GM12873 (cell line): Measurements from ENCODE around the gene IL19.

Experiments used
- CTCF ChIP-seq: IDR thresholded peaks from 2 replicates; pipeline ENCODE4 v1.5.1; 2012; ENCODE audit warnings: low read depth, mild to moderate bottlenecking, moderate library complexity, low read length, control low read depth; ENCODE audit not compliant: insufficient read depth; ENCODE audit errors: missing control alignments

IL19 gene

DNA sequence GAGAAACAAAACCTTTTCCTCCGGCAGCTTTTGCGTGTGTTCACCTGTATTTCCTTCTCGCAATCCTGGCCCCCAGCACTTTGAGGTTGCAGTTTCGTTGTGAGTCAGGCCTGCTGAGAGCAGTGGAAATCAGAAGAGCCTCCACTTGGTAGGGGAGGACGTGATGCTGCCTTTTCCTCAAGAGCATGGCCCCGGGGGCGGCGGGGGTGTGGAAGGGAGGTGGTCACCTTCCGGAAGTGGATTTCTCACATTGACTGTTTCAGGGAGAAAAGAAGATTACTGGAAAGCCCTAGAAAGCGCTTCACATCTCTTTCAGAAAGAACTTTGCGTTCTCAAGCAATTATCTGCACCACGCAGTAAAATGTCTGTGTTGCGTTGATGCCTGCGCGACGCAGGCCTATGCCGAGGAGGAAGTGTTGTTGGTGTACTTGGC, 13.9 kb downstream of the IL19 start:
- TF ChIP-seq CTCF = no peak

DNA sequence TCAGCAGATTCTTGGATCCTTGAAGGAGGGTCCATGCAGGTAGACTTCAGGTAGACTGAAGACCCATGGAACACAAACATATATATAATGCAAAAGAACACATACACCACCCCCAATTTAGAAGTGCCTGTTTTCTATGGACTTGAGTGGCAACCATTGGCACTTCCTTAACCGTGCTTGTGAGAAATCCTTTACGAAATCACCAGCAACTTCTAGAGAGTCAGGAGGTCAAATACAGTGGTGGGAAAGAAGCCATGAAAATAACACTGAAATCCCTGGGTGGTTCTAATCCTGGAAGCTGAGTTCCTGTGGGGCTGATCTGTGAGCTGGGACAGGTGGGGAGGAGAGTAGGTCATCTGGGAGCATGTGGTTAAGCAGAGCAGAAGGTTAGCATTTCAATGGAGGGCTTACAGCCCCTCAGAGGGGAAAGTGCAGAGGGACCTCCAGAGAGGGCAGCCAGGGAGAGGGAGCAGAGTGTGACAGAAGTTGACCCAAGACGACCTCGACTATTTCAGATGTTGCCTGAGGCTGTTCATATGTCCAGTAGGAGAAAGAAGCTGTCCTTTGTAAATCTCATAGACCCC, 14.7 kb downstream of the IL19 start:
- no peak for TF ChIP-seq CTCF

DNA sequence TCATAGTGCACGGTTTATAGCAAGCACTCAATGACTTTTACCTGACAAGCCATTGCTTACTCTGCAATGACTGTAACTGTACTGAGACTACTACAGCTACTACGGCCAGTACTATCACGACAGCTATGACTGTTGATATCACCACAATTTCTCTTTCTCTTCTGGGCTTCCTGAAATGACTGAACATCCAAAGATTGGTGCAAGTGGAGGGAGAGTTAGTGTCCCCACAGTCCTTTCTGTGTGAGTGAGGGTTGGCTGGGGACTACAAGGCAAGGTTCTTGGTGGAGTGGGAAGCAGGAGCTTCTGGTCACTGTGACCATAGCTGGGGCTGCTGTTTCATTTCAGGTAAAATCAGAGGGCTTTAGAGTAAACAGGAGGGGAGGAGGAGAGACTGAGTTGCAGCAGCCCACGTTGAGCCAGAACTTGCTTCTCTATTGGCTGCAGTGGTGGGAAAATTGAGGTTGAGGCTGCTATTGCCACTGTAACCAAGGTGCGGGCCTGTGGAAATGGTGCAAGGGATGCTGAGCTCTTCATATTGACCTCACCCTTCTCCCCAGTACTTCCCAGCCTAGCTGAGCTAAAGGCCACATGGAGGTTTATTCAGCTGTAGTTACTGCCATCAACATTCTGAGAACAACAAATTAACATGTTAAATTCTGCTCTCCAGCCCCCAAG, 15.8 kb downstream of the IL19 start:
- TF ChIP-seq CTCF = no peak

DNA sequence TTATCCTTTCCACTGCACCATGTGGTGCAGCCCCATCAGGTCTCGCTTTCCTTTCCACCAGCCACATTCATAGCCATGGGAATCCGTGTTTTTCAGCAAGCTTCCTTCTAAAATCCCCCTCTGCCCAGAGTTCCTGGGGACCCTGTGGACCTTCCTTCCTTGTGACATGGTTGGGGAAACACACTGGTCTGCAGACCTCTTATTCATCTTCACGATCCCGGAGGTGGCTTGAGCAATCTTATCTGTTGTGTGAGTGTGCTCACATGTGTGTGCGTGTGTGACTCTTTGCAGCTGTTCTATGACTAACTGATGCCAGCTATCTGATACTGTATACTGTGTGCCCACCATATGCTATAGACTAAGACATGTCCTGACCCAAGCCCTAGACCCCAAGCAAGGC, 17.3 kb downstream of the IL19 start:
- TF ChIP-seq CTCF = no peak

- no peak for TF ChIP-seq CTCF
Measured at GRCh38 chr1:206788487-206789050, 18.0 kb downstream of the IL19 start.

GRCh38 chr1:206790502-206791250, 20.1 kb downstream of the IL19 start:
- no peak for TF ChIP-seq CTCF
